ENCODE data around the gene CCDC47.

CCDC47 gene

DNA sequence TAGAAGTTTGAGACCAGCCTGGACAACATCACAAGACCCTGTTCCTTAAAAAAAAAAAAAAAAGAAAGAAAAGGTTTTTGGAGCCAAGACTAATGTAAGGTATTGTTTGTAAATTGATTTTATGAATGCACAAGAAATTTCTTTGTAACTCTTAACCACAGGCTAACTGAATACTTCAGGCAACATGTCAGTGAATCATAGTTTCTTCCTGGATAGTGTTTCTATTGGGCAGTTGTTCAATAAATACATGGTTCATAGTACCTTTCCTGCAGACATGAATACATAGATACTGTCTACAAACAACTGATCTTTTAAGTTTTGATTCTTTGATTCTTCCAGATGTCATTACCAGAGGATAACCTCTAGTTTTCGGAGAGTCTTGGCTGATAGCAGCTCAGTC is 12.2 kb upstream of the CCDC47 start:
- no peak for DNase-seq (ENCODE audit: low read depth in 2 of 3, low spot score in 1 of 3)

DNA sequence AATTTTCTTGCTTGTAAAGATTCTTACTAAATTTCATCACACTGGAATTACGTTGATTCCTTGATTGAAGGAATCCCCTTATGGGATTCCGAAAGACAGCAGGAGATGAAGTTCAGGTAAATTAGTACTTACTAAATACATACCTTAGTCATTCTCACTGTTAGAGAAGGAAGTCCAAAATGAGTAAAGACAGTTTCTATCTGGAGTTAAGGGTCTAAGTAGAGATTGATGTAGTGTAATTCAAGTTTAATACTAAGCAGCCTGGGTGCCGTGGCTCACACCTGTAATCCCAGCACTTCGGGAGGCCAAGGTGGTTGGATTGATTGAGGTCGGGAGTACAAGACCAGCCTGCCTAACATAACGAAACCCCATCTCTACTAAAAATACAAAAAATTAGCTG is 10.1 kb upstream of the CCDC47 start:
- no peak for DNase-seq (ENCODE audit: low read depth in 2 of 3, low spot score in 1 of 3)

DNA sequence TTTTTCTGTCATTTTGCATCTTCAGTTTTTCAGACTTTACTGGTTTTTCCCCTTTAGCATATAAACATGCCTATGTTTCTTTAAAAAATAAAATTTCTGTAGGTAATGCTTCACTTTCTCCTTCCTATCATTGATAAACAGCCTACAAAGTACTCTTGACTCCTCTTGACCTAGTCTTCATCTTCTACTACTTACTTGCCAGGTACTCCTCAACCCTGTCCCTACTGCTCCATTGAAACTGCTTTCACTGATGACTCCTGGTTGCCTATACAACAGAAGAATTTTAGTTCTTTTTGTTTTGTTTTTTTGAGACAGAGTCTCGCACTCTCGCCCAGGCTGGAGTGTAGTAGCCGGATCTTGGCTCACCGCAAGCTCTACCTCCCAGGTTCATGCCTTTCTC is 7.5 kb upstream of the CCDC47 start:
- no peak for DNase-seq (ENCODE audit: low read depth in 2 of 3, low spot score in 1 of 3)

DNA sequence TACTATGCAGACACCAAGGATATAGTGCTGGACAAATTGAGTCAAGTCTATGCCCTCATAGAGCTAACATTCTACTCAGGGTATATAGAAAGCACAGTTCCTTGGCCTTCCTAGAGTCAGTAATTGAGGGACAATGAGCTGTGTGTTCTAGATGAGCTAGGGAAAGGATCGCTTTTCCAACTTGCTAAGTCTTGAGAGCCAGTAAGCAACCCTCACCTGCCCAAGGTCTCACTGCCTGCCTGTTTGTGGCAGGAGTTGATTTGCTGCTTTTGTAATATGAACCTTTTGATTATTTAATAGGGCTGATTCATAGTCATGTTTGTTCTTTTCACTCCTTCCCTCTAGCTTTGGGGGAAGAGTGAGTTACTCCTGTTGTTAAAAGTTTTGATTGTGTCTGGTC is 7.1 kb upstream of the CCDC47 start:
- DNase-seq (ENCODE audit: low read depth in 2 of 3, low spot score in 1 of 3): no peak

DNA sequence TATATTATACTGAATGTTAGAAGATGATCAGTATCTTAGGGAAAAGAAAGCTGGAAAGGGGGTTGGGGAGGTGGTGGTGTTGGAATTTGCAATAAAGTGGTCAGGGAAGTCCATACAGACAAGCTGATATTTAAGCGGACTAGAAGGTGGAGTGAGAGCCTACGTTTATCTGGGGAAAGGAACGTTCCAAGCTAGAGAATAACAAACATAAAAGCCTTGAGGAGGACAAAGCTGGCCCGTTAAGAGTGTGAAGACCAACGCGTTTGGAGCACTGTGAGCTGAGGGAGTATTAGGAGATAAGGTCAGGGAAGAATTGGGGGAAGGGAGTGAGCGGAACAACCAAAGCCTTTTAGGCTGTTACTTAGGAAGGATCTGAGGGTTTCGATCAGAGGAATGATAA is 2.0 kb upstream of the CCDC47 start:
- DNase-seq (ENCODE audit: low read depth in 2 of 3, low spot score in 1 of 3): no peak

DNA sequence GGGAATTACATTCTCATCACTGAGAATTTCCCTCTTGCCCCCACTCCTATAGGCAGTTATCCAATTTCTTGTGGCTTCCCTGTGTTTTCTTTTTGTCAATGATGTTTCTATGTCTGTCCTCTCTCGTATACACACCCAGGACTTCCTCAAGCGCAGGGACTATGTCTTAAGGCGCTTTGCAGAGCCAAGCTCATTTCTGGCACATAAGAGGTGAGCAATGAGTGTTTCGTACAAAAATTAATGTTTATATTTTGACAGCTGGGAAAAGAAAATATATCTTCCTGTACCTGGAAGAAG is 1.5 kb upstream of the CCDC47 start:
- no peak for DNase-seq (ENCODE audit: low read depth in 2 of 3, low spot score in 1 of 3)

DNA sequence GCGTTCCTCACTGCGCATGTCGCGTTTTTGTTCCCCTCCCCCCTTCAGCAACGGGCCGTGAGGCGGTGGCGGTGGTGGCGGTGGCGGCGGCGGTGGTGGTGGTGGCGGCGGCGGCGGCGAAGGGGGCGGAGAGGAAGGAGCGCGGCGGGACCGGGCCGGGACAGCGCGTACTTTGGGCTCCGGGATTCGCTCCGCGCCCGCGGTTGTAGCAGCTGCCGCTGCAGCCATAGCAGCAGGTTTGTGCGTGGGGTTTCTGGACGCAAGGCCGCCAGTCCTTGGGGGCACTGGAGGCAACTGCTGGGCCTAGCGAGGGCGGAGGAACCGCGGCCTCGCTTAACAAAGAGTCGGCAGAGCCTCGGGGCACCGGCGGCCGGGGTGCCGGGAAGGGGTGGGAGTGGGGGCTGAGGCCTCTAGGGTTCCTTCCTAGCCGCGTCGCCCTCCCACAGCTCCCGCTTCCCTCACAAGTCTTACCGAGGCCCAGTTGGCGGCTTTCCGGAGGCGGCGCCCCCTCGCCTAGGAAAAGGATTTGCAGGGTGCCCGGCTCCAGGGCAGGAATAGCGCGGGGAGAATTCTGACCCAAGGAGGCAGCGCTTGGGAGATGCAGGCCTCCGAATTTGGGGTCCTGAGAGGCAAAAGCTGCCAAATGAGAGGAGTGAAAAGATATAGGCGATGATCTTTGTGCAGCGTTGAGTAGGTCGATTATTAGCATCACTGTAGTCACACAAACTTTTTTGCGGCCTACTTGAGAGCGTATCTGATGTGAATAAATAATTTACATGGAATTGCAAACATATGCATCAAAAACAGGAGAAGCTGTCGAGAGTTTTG is 958 bp upstream of the CCDC47 start, which contains the start of gene DDX42:
TSS of gene DDX42 (plus strand) at position 30 of the 828 bp plus-strand sequence. CDS start 12,880 bp downstream, outside the sequence.
- peak in 1 of 3 donors; percentile 89 for DNase-seq (ENCODE audit: low read depth in 2 of 3, low spot score in 1 of 3)

DNA sequence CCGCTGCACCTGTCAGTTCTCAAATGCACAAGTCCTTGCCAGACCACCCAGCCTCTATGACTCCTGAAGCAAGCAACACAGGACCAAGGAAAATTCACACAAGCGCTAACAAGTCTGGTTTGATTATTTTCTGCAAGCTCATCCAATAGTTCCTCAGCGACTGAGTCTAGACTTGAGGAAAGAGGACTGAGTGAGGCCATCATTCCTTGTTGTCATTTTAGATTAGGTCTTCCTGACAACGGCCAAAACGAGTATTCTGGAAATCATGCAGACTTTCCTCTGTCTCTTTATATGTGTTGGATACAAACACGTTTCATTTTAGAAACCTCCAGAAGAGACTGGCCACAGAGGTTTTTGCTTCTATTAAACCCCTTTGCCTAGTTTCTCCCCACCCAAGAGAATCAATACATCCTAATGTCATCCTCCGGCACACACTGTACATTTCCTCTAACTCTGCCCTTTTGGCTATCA is 561 bp downstream of the CCDC47 start:
- no peak for DNase-seq (ENCODE audit: low read depth in 2 of 3, low spot score in 1 of 3)

DNA sequence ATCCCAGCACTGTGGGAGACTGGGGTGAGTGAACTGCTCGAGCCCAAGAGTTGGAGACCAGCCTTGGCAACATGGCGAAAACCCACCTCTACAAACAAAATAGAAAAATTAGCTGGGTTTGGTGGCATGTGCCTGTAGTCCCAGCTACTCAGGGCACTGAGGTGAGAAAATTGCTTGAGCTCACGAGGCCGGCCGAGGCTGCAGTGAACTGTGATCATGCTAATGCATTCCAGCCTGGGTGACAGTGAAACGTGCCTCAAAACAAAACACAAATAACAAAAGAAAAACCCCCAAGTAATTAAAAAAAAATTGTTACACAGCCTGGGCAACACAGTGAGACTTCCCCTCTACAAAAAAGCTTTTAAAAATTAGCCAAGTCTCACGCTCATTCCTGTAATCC is 5.0 kb downstream of the CCDC47 start:
- DNase-seq (ENCODE audit: low read depth in 2 of 3, low spot score in 1 of 3): no peak

DNA sequence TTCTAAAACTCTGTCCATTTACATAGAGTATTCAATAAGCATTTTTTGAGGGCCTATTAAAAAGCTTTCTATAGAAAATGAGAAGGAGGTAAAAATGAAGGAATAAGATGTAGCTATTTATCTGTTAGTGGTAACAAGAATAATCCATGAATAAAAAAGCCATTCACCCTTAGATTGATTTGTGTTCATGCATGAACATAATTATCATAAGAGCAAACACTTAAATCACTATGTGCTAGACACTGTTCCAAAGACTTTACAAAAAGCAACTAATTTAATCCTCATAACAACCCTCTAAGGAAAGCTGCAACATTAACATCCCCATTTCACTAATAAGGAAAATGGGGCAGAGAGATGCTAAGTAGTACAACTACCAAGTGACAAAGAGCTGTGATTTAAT is 6.6 kb downstream of the CCDC47 start:
- DNase-seq (ENCODE audit: low read depth in 2 of 3, low spot score in 1 of 3): no peak

DNA sequence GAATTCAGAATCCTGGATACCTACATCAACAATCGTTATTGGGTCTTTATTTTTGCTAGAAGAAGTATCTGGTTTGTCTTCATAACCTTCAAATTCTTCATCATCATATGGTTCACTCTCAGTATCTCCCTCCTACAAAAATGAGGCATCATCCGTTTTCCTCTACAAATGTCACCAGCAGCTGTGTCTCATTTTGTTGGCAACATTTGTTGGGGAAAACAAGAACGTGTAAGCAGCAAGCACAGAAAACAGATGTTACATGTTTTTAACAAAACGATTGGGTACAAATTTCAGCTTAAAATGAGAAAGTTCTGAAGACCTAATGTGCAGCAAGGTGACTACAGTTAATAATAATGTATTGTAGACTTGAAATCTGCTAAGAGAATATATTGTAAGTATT is 8.7 kb downstream of the CCDC47 start:
- DNase-seq (ENCODE audit: low read depth in 2 of 3, low spot score in 1 of 3): no peak

DNA sequence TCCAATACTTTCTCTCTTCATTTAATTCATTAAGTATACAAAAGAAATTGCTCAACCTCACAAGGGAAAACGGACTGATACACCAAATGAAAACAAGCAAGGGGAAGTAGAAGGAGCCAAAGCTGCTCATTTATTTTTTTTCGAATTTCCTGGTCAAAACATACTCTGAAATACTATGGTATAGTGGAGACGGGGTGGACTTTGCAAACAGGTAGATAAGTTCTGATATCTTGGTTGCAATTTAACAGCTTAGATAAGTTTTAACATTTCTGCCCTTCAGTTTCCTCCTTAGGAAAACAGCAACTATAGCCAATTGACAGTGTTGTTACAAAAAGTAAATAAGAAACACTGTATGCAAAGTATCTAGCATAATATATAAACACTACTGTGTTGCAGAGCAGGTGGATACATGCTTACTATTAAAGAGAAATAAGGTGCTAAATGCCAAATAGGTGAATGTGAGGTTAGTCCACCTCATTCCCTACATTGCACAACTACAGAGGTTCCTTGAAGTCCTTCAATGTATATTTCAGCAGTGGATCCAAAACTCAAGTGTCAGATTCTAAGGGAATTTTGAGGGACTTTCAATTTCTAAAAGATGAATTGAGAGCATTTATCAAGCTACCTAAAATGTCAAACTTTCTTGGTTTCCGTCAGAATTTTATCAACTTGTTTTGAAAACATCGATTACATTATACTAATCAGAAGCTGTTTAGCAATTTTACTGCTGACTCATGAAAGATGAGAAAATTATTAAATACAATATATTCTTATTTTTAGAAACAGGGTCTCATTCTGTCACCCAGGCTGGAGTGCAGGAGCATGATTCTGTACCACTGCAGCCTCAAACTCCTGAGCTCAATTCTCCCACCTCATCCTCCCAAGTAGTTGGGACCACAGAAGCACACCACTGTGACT is 11.0 kb downstream of the CCDC47 start:
- DNase-seq (ENCODE audit: low read depth in 2 of 3, low spot score in 1 of 3): no peak

DNA sequence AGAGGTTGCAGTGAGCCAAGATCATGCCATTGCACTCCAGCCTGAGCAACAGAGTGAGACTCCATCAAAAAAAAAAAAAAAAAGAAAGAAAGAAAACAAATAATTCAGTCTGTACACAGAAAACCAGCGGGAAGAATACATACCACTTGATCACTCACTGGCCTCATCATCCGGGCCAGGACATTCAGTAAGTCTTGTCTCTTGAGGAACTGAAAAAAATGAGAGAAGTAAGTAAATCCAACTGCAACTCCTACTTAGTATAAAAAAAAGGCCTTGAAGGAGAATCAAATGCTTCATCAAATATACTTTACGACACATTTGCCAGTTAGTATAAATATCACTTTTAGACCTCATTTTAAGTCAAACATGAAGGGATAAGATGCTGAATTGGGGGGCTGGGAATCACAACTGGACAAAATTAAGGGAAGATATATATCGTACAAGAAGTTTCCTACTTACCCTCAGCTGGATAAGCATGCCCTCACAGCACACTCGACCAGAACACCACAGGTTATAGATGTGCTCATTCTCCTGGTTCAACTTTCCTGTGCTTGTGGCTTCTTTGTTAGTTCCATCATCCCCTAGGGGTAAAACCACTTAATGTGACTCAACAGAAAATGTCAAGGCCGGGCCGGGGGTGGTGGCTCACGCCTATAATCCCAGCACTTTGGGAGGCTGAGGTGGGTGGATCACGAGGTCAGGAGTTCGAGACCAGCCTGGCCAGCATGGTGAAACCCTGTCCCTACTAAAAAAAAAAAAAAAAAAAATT is 12.4 kb downstream of the CCDC47 start:
- no peak for DNase-seq (ENCODE audit: low read depth in 2 of 3, low spot score in 1 of 3)

DNA sequence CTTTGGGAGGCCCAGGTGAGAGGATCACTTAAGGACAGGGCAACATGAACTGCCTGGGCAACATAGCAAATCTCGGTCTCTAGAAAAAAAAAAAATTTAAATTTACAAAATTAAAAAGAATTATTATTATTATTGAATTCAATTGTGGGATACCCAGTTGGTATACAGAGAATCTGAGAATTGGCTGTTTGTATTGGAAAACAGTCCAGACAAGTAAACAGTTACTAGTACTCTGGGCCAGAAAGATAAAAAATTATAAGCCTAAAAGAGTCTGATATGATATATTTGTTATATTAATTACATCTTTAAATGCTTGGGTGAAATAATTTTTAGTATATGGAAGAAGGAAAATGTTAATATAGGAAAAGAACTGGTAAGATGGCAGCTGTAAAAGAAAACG is 15.0 kb downstream of the CCDC47 start:
- no peak for DNase-seq (ENCODE audit: low read depth in 2 of 3, low spot score in 1 of 3)

DNA sequence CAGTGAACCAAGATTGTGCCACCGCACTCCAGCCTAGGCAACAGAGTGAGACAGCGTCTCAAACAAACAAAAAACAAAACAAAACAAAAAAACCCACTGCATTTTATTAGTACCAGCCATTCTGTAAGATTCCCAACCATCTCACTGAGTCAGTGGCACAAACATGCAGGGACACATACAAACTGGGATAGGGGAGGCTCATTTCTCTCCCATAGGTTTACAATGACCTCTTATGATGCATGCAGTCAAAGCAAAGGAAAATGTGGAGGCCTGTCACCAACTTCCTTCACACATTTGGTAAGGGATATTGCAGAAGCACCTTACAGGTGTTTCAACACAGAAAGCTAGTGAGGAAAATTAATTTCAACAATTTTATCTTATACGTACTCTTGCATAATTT is 19.4 kb downstream of the CCDC47 start:
- DNase-seq (ENCODE audit: low read depth in 2 of 3, low spot score in 1 of 3): no peak

DNA sequence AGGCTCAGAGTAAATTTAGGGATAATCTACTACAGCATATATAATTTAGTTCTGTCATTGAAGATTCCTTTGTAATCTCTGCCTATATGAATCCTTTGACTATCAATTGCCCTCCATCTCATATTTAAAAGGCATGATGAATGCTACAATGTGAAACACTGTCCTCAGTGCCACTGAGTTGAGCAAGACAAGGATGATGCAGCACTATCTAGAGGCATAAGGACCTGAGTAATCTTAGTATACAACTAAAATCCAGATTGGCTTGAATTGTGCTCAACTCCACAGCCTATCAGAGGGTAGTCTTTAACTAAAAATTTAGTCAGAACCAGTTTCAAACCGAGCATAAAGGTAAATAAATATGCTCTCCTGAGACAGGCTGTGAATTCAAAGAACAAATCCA is 20.2 kb downstream of the CCDC47 start:
- DNase-seq (ENCODE audit: low read depth in 2 of 3, low spot score in 1 of 3): no peak

DNA sequence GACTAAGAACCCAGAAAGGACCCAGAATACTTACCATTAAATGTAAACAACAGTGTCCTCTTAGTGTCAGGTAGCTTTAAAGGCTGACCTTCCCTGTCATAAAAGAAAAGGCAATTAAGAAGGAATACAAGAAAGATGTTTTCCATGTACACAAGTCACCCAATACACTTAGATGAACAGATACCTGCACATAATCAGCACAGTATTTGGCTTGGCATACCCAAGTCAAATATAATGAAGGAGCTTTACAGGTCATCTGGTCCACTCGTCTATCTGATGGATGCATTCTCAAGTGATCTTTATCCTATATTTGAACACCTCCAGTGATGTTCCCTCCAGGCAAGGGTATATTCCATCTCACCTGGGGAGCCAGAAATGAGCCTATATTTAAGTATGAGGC is 20.7 kb downstream of the CCDC47 start:
- DNase-seq (ENCODE audit: low read depth in 2 of 3, low spot score in 1 of 3): no peak

DNA sequence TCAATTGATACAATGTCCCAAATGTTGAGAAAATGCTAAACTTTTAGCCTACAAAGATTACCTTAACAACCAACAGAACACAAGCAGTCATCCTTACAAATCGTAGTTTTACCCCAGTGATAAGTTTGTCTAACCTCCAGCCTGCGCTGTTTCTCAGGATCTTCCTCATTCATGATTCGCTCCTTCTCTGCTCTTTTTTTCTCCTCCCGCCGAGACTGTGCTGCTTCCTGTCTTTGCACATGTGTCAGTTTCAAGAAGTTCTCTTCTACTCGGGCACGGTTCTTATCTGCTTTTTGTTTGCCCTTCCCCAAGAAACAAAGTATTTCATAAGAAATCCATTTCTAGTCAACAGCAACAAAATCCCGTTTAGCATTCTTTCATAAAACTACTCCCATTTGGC is 21.6 kb downstream of the CCDC47 start:
- no peak for DNase-seq (ENCODE audit: low read depth in 2 of 3, low spot score in 1 of 3)

DNA sequence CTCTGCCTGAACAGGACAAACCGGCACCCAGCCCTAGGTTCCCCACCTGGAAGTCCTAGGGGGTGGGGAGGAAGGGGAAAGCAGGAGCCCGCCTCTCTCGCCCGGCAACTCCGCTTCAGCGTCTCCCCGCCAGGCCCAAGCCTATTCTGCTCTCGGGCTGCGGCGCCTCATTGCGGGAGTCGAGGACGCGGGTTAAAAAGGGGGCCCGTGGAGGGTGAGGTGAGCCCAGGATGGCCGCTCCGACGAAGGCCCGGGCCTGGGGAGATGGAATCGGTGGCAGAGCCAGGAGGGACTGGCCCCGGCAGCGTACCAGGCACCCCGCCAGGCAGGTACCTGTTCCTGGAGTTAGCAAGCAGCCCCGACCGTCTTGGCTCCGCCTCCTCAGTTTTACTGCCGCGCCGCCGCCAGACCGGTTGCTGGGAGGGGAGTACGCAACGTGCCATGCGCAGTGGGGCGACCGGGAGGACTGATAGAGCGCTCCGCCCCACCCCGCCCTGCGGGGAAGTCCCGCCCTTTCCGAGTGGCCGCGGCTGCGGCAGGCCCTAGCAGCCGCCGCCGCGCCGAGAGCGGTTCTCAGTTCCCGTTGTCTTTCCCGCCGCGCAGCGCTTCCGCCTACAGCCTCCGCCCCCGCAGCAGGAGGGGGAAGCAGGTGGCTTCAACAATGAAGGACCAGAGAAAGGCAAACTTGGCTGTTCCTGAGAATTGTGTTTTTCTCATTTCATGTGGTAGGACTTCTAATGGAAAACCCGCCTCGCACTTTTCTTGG is 31.8 kb downstream of the CCDC47 start, which contains the start of gene STRADA:
TSS of gene STRADA (minus strand) at position 392 of the 766 bp plus-strand sequence. CDS start 13,430 bp downstream, outside the sequence.
- peak; percentile 97 to 100 (median 98) for DNase-seq (ENCODE audit: low read depth in 2 of 3, low spot score in 1 of 3)

DNA sequence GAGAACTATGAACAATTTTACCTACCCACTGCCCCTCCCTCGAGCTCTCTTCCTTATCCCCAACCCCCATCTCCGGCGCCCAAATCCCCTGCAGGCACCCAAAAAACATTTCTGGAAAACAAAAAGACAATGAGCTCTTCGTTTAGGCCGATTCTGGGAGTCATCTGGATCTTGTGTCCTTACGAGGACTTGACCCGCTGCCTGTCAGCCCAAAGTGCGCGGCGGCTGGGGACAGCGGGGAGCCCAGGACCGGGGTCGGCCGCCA is 32.3 kb downstream of the CCDC47 start:
- DNase-seq (ENCODE audit: low read depth in 2 of 3, low spot score in 1 of 3): no peak

Measured in stimulated activated CD4-positive, alpha-beta T cell treated with anti-CD3 and anti-CD28 coated beads, Interleukin-12 subunit alpha, Interleukin-12 subunit beta, amount 100 ng/mL, for 48 hours (primary cell).